HepG2 (cell line): ENCODE results near the gene LNX2. TPM values are rescaled to one million over a fixed set of nuclear protein-coding genes. Genes with fewer than 3 reads are reported as not detected.

Experiments used
- BRD4 ChIP-seq: sonication (generic); formaldehyde crosslinking; IDR thresholded peaks from 2 replicates; pipeline ENCODE4 v1.4.0; 2020; ENCODE audit warnings: missing genetic modification reagents
- CC2D1A ChIP-seq: sonication (generic); formaldehyde crosslinking; IDR thresholded peaks from 2 replicates; pipeline ENCODE4 v1.8.1; 2023; ENCODE audit warnings: mild to moderate bottlenecking, missing genetic modification reagents
- IRX3 ChIP-seq: sonication (generic); formaldehyde crosslinking; IDR thresholded peaks from 2 replicates; pipeline ENCODE4 v1.8.1; 2023; ENCODE audit warnings: mild to moderate bottlenecking, low read depth, missing genetic modification reagents, borderline replicate concordance
- JUND ChIP-seq: sonication (generic); formaldehyde crosslinking; IDR thresholded peaks from 2 replicates; pipeline ENCODE4 v1.8.0; 2022; ENCODE audit warnings: mild to moderate bottlenecking, missing genetic modification reagents
- MIER3 ChIP-seq: IDR thresholded peaks from 2 replicates; pipeline ENCODE4 v1.6.1; 2016; ENCODE audit warnings: missing compliant biosample characterization, borderline replicate concordance
- RBFOX2 ChIP-seq: fragments of 200-400 bp; formaldehyde crosslinking; IDR thresholded peaks from 2 replicates; pipeline ENCODE4 v1.6.1; 2017; ENCODE audit warnings: low read depth, mild to moderate bottlenecking, low read length
- SP140L ChIP-seq: sonication (generic); formaldehyde crosslinking; IDR thresholded peaks from 2 replicates; pipeline ENCODE4 v1.4.0; 2020; ENCODE audit warnings: missing genetic modification reagents, borderline replicate concordance
- SUZ12 ChIP-seq: fragments of 150-350 bp; IDR thresholded peaks from 2 replicates; pipeline ENCODE4 v1.6.1; 2014; ENCODE audit warnings: low read depth, low read length
- THAP9 ChIP-seq: sonication (generic); formaldehyde crosslinking; IDR thresholded peaks from 2 replicates; pipeline ENCODE4; 2020; ENCODE audit warnings: missing genetic modification reagents, mild to moderate bottlenecking, borderline replicate concordance
- U2AF1 ChIP-seq: fragments of 200-400 bp; formaldehyde crosslinking; optimal IDR thresholded peaks from 2 replicates; pipeline ENCODE3; 2017; ENCODE audit warnings: mild to moderate bottlenecking, low read depth, low read length
- ZNF10 ChIP-seq: sonication (generic); formaldehyde crosslinking; IDR thresholded peaks from 2 replicates; pipeline ENCODE4 v1.4.0; 2020; ENCODE audit warnings: mild to moderate bottlenecking, low read depth, missing genetic modification reagents, borderline replicate concordance
- ZNF275 ChIP-seq: sonication (generic); formaldehyde crosslinking; IDR thresholded peaks from 2 replicates; pipeline ENCODE4 v1.8.0; 2022; ENCODE audit warnings: missing genetic modification reagents, mild to moderate bottlenecking, inconsistent platforms, borderline replicate concordance
- ZNF282 ChIP-seq: fragments of 450-650 bp; IDR thresholded peaks from 2 replicates; pipeline ENCODE4 v1.6.1; 2018; ENCODE audit not compliant: partially characterized antibody
- ZNF362 ChIP-seq: sonication (generic); formaldehyde crosslinking; IDR thresholded peaks from 2 replicates; pipeline ENCODE4 v1.4.0; 2020; ENCODE audit warnings: missing genetic modification reagents, mild to moderate bottlenecking, borderline replicate concordance
- ZNF790 ChIP-seq: sonication (generic); formaldehyde crosslinking; IDR thresholded peaks from 2 replicates; pipeline ENCODE4 v1.8.0; 2022; ENCODE audit warnings: missing genetic modification reagents, mild to moderate bottlenecking, borderline replicate concordance
- polyA plus RNA-seq, 8 experiments: library from polyadenylated mRNA; depleted of rRNA in 3 of 8; stranded (reverse) in 7 of 8; unstranded in 1 of 8; fragments of >200 nt; fragmentation: Illumina TruSeq in 4 of 8; extraction: Trizol in 4 of 8; gene quantifications; 2 replicates each; pipeline versions ENCODE4 v1.2.1 to v1.2.3, GENCODE V29; 2011 to 2016; ENCODE audit warnings: low read depth in 4 of 8, missing spikeins in 1 of 8, mixed read lengths in 1 of 8; ENCODE audit not compliant: insufficient read depth in 1 of 8
- total RNA-seq, 5 experiments: library from RNA; depleted of rRNA; stranded (reverse); fragments of >200 nt; fragmentation: Illumina TruSeq; extraction: Trizol; gene quantifications; 2 replicates each; pipeline ENCODE4 v1.2.3, GENCODE V29; 2016; ENCODE audit warnings: low read depth in 1 of 5
- TF ChIP-seq, protein P1 (sequence below): IDR thresholded peaks from 2 replicates; pipeline ENCODE4 v1.6.1; 2016; ENCODE audit warnings: mild to moderate bottlenecking, missing biosample characterization, missing genetic modification reagents
- TF ChIP-seq, protein P2 (sequence below): sonication (generic); formaldehyde crosslinking; IDR thresholded peaks from 2 replicates; pipeline ENCODE4 v1.9.0; 2021; ENCODE audit warnings: missing genetic modification reagents, borderline replicate concordance

Gene LNX2
- total and polyA plus RNA-seq, 2 of the 13 experiments (the other 11 are each of a cell fraction or from before 2014, with no cell fraction given), result 9.2 to 9.7 TPM

DNA sequence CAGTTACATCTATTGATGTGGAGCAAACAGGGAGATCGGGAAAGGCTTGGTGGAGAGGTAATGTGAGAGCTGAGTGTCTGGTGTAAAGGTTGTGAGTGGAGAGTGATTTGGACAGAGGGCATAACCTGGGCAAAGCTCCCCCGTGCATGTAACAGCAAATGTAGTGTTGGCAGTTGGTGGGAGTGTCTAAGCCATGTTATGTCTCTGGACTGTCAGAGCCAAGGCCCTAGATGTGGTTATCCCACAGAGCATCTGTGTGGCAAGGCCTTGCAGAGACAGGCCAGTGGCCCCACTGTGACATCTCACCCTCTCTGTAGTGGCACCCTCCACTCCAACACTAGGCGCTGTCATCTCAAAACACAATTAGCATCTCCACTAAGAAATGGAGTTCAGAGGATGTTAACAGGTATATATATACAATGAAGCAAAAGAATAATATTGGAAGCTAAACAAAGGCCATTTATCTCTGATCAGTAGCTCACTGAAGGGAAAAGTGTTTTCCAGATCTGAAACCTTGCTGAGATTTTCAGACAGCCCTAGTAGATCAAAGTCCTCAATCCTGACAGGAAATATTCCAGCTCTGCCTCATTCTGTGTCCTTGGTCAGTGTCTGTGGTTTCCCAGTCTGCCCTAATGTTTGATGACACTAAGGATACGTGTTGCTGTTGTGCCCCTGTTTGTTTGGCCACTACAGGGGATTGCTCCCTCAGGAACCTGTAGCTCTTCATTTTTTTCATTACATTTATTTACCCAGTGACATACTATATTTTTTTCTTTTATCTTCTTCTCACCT is 21.6 kb upstream of the LNX2 start (continued):
- TF ChIP-seq ZNF275 (no peak), CC2D1A (CRISPR knock-in tag) (no peak), U2AF1 (no peak), IRX3 (no peak), MIER3 (peak; percentile 21; the same call in 1 of the 2 replicates), ZNF282 (no peak), THAP9 (CRISPR knock-in tag) (no peak), ZNF790 (no peak), ZNF362 (CRISPR knock-in tag) (peak; percentile 48; the same call in 1 of the 2 replicates), ZNF10 (no peak), JUND (no peak), BRD4 (CRISPR knock-in tag) (no peak), RBFOX2 (no peak), SUZ12 (no peak), SP140L (no peak)
- TF ChIP-seq, protein P1, sequence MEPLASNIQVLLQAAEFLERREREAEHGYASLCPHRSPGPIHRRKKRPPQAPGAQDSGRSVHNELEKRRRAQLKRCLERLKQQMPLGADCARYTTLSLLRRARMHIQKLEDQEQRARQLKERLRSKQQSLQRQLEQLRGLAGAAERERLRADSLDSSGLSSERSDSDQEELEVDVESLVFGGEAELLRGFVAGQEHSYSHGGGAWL (CRISPR knock-in tag), result no peak
- TF ChIP-seq, protein P2, sequence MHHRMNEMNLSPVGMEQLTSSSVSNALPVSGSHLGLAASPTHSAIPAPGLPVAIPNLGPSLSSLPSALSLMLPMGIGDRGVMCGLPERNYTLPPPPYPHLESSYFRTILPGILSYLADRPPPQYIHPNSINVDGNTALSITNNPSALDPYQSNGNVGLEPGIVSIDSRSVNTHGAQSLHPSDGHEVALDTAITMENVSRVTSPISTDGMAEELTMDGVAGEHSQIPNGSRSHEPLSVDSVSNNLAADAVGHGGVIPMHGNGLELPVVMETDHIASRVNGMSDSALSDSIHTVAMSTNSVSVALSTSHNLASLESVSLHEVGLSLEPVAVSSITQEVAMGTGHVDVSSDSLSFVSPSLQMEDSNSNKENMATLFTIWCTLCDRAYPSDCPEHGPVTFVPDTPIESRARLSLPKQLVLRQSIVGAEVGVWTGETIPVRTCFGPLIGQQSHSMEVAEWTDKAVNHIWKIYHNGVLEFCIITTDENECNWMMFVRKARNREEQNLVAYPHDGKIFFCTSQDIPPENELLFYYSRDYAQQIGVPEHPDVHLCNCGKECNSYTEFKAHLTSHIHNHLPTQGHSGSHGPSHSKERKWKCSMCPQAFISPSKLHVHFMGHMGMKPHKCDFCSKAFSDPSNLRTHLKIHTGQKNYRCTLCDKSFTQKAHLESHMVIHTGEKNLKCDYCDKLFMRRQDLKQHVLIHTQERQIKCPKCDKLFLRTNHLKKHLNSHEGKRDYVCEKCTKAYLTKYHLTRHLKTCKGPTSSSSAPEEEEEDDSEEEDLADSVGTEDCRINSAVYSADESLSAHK (CRISPR knock-in tag), result no peak
